Measurements from ENCODE around the gene DACH1. TPM values are rescaled to one million over a fixed set of nuclear protein-coding genes. Genes with fewer than 3 reads are reported as not detected.

The DACH1 gene
- total RNA-seq, 1 donor from 2014 or later, result 39.5 TPM

DNA sequence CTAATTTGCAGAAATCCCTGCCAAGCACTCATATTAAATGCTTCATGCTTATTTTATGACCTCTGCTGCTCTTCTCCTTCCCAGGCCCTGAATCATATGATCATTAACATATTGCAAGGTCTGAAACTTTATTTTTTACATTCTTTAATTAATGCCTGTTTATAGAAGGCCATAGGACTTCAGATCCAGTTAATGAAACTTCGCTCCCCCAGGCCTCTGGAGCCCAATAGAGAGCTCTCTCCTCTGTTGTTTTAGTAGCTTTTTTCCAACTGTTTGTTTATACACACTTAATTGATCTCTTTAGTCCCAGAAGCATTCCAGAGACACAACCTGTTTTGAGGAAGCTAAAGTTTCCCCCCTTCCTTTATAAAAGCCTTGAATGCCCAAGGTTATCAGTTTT, 68.3 kb downstream of the DACH1 start:
- no peaks in the 10 kb centered on the region for H3K9me3 Mint-ChIP-seq
- no peaks in the 10 kb centered on the region for H3K27me3 Mint-ChIP-seq
- TF ChIP-seq, protein P1, sequence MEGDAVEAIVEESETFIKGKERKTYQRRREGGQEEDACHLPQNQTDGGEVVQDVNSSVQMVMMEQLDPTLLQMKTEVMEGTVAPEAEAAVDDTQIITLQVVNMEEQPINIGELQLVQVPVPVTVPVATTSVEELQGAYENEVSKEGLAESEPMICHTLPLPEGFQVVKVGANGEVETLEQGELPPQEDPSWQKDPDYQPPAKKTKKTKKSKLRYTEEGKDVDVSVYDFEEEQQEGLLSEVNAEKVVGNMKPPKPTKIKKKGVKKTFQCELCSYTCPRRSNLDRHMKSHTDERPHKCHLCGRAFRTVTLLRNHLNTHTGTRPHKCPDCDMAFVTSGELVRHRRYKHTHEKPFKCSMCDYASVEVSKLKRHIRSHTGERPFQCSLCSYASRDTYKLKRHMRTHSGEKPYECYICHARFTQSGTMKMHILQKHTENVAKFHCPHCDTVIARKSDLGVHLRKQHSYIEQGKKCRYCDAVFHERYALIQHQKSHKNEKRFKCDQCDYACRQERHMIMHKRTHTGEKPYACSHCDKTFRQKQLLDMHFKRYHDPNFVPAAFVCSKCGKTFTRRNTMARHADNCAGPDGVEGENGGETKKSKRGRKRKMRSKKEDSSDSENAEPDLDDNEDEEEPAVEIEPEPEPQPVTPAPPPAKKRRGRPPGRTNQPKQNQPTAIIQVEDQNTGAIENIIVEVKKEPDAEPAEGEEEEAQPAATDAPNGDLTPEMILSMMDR (conservative IDR thresholded peaks at IDR 0.05), result no peak
- H3K36me3 Mint-ChIP-seq, result peaks cover 7% of the 10 kb centered on the region
- H3K4me1 Mint-ChIP-seq (ENCODE audit: unreplicated experiment), result peaks cover 29% of the 10 kb centered on the region
- H3K27ac Mint-ChIP-seq, result no peak overlapping the region
- no peak for DNase-seq (ENCODE audit: extremely low spot score, unreplicated experiment)
- H3K4me3 Mint-ChIP-seq, result no peak overlapping the region

DNA sequence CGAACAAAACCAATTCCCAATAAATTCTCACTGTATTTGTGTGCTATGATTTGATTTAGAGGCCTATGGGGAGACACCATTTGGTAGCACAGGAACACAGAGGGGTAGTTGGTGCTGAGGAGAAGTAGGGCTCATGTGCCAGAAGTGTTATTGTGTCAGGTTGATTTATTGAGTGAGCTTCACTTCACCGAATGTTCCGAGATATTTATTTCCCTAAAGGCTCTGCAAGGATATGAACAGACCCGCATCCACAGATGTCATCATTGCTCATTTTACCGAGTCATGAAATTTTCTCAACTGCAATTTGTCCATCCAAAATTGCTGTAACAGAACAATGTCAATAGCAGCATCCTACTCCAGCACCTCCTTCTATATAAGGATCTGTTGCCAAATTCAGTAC, 69.5 kb downstream of the DACH1 start:
- no peaks in the 10 kb centered on the region for H3K27me3 Mint-ChIP-seq
- TF ChIP-seq, protein P1 (conservative IDR thresholded peaks at IDR 0.05), result no peak
- no peak overlapping the region for H3K4me3 Mint-ChIP-seq
- no peak overlapping the region for H3K27ac Mint-ChIP-seq
- no peaks in the 10 kb centered on the region for H3K9me3 Mint-ChIP-seq
- peaks cover 29% of the 10 kb centered on the region for H3K4me1 Mint-ChIP-seq (ENCODE audit: unreplicated experiment)
- H3K36me3 Mint-ChIP-seq, result peaks cover 7% of the 10 kb centered on the region
- no peak for DNase-seq (ENCODE audit: extremely low spot score, unreplicated experiment)

GRCh38 chr13:71789693-71790329, 77.2 kb downstream of the DACH1 start:
- Mint-ChIP-seq H3K4me3 (no peak overlapping the region), H3K9me3 (no peaks in the 10 kb centered on the region), H3K4me1 (ENCODE audit: unreplicated experiment) (peaks cover 18% of the 10 kb centered on the region), H3K36me3 (peaks cover 10% of the 10 kb centered on the region), H3K27me3 (no peaks in the 10 kb centered on the region), H3K27ac (no peak overlapping the region)
- DNase-seq (ENCODE audit: extremely low spot score, unreplicated experiment), result no peak
- TF ChIP-seq, protein P1 (conservative IDR thresholded peaks at IDR 0.05), result no peak

DNA sequence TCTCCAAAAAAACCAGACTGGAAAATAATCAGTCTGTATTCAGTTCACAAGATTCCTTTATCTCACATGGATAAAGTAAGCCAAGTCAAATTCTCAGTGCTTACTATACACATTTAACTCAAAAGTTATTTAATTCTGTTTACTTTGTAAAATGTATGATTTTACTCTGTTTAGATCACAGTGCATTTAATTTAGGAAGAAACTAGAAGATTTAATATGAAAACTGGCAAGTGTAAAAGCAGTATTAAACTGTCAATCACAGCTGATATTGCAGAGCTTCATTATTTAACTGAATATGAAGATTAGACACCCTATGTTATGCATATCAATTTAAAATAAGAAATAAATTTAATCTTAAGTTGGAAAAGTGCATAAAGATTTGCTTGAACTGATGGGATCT, 78.0 kb downstream of the DACH1 start:
- no peak for DNase-seq (ENCODE audit: extremely low spot score, unreplicated experiment)
- Mint-ChIP-seq H3K4me3 (no peak overlapping the region), H3K36me3 (peaks cover 10% of the 10 kb centered on the region), H3K4me1 (ENCODE audit: unreplicated experiment) (peaks cover 18% of the 10 kb centered on the region), H3K27ac (no peak overlapping the region), H3K9me3 (no peaks in the 10 kb centered on the region), H3K27me3 (no peaks in the 10 kb centered on the region)
- TF ChIP-seq, protein P1 (conservative IDR thresholded peaks at IDR 0.05), result no peak

- H3K4me3 Mint-ChIP-seq, result no peak overlapping the region
- H3K27me3 Mint-ChIP-seq, result no peaks in the 10 kb centered on the region
- no peaks in the 10 kb centered on the region for H3K9me3 Mint-ChIP-seq
- no peak for DNase-seq (ENCODE audit: extremely low spot score, unreplicated experiment)
- TF ChIP-seq, protein P1 (conservative IDR thresholded peaks at IDR 0.05), result no peak
- peaks cover 18% of the 10 kb centered on the region for H3K4me1 Mint-ChIP-seq (ENCODE audit: unreplicated experiment)
- peaks cover 10% of the 10 kb centered on the region for H3K36me3 Mint-ChIP-seq
- no peak overlapping the region for H3K27ac Mint-ChIP-seq
These were observed 79.6 kb downstream of the DACH1 start for GRCh38 chr13:71787414-71787813.

Data from type B pancreatic cell (in vitro differentiated cells).